Stimulated activated CD4-positive, alpha-beta T cell treated with anti-CD3 and anti-CD28 coated beads, Interleukin-4, amount 100 ng/mL, for 24 hours (primary cell): ENCODE data around the gene HNRNPK.

Experiments used
- DNase-seq: peaks from one replicate; pipeline ENCODE4 v3.0.0-alpha.2; 2020

HNRNPK gene

DNA sequence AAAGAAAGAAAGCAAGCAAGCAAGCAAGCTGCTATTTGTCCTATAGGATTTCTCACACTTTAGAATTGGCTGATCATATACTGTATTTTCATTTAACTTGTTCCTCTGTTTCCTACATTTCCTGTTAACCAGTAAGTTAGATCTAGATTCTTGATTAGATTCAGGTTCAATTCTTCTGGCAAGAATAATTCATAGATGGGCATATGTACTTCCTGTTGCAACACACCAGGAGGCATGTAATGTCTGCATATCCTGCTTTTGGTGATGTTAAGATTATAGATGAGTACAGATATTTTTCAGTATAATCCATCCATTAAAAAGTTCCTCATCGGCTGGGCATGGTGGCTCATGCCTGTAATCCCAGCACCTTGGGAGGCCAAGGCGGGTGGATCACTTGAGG lies 48.0 kb downstream of the HNRNPK start:
- DNase-seq, result no peak

DNA sequence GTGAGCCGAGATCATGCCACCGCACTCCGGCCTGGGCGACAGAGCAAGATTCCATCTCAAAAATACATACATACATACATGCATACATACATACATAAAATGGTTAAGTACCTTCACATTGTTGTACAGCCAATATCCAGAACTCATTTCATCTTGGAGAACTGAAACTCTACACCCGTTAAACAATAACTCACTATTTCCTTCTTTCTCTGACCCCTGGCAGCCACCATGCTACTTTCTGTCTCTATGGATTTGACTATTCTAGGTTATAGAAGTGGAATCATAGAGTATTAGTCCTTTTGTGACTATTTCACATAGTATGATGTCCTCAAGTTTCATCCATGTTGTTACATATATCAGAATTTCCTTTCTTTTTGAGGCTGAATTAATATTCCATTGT lies 49.1 kb downstream of the HNRNPK start:
- no peak for DNase-seq

DNA sequence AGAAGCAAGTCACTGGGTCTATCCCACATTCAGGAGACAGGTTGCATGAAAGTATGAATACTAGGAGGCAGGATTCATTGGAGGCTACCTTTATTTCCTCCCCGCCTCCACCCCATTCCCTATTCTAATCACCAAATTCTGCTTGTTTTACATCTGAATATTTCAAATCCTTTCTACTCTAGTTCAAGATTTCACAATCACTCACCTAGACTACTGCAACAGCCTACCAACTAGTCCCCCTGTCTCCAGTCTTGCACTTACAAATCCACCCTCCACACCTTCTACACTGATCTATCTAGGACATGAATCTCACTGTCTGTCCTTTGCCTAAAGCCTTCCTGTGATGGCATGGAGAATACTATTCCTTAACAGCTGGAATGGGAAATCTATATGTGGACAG lies 52.4 kb downstream of the HNRNPK start:
- DNase-seq, result no peak

DNA sequence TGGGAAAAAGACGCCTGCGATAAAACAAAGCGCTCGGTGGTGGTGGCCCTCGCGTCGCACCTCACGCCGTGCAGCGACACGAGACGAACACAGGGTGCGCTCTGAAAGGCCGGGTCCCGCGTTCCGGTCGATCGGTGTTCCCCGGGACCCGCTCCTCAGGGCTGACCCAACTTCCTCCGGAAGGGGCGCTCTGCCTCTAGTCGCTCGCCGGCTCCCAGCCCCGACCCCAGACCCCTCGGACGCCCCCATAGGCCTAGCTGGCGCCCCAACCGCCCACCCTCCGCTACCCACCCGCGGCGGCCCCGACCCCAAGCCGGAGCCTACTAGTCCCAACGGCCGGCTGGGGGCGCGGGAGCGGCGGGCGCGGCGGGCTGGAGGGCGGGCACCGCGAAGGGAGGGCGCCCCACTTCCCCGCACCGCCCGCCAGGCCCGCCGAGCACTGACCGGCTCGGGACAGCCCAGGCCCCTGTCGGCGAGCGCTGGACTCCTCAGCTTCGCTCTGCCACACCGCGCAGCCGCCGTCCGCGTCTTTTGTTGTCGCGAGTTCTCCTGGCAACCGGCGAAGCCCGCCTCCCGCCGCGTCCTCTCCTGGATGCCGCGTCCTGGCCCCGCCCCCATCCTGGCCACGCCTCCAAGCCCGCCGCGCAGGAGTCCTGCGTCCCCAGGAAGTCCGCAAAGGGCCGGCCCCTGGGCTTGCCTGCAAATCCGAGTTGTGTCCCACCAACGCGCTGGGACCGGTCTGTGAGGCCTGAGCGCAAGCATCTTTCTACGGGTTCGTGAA lies 58.9 kb downstream of the HNRNPK start, which contains the start of gene KIF27:
Gene KIF27 (minus strand): TSS at position 506 of the 781 bp plus-strand sequence. CDS start 5,841 bp downstream, outside the sequence.
- DNase-seq, result peak; percentile 97

DNA sequence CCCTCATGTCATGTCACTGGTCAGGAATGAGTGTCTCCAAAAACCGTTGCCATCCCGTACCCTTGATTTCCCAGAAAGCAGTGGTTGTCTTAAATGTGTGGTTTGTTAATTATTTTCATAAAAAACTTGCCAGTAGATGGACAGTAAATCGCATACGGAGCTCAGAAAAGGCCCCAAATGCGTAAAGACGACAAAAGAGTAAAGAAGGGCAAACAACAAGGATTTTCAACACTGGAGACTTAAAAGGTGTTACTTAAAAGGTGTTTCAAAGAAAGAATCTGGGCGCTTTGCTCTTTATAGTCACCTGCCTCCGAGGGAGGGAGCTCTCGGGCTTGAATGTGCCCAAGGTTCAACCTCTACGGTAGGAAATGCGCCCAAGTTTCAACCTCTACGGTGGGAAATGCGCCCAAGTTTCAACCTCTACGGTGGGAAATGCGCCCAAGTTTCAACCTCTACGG lies 59.5 kb downstream of the HNRNPK start:
- DNase-seq, result no peak

DNA sequence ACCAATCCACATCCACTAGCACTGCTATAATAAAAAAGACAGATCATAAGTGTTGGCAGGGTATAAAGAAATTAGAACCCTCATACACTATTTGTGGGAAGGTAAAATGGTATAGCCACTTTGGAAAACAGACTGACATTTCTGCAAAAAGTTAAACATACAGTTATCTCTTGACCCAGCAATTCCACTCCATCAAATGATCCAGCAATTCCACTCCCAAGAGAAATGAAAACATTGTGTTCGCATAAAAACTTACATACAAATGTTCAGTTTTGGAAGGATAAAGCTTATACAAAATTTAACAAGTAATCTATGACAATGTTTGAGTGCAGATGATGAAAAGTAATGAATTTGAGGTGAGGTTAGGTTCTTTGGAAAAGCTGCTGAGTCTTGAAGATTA lies 60.9 kb downstream of the HNRNPK start:
- DNase-seq, result no peak
